ENCODE results near the gene BPTF.
"Not testable (repeated sequence)": the region's sequence is repeated elsewhere in the genome, so short reads cannot be mapped to it uniquely, and the experiment has no call there.

GRCh38 chr17:67856402-67856801, 31.1 kb downstream of the BPTF start:
- TF ChIP-seq POLR2A, CTCF (IDR thresholded peaks at IDR 0.05): not testable (repeated sequence)

Data from lower leg skin (tissue), 3 donors.